ENCODE measurements around the gene ASF1B. TPM values are rescaled to one million over a fixed set of nuclear protein-coding genes. Genes with fewer than 3 reads are reported as not detected.

The ASF1B gene
- total RNA-seq, 1 experiment from 2014 or later: 78.1 TPM

- Histone ChIP-seq H3K27me3 (ENCODE audit: insufficient read depth, low read length) (no peaks in the 10 kb centered on the region), H3K9me2 (ENCODE audit: insufficient read depth) (no peaks in the 10 kb centered on the region), H3K9me3 (ENCODE audit: control insufficient read depth in 1 of 2, insufficient read depth in 1 of 2, low read depth in 1 of 2, low read length in 2 of 2) (no peaks in the 10 kb centered on the region), H3K36me3 (ENCODE audit: control insufficient read depth in 1 of 2, insufficient read depth in 2 of 2, low read length in 2 of 2) (peaks cover 34 to 41% of the 10 kb centered on the region in 2 experiments; a peak in 3 of 4 replicates), H3K4me3 (replicated peaks in 1 of 2; ENCODE audit: low read depth in 1 of 2, low read length in 2 of 2) (no peak overlapping the region), H3K4me1 (ENCODE audit: control insufficient read depth in 1 of 2, insufficient read depth in 2 of 2, low read length in 2 of 2) (no peaks in the 10 kb centered on the region), H2AFZ (ENCODE audit: low read depth, low read length, poor library complexity, severe bottlenecking) (no peak overlapping the region), H3K9ac (ENCODE audit: low read length) (no peak overlapping the region), H3K4me2 (ENCODE audit: low read length) (no peak overlapping the region), H4K20me1 (ENCODE audit: insufficient read depth) (no peaks in the 10 kb centered on the region), H3K27ac (ENCODE audit: low read depth, low read length) (no peak overlapping the region), H3K79me2 (ENCODE audit: insufficient read depth, low read length) (no peaks in the 10 kb centered on the region)
- ChIA-PET POLR2A (no interaction called here), CTCF (no interaction called here), RAD21 (ENCODE audit: low non-redundant PET in 1 of 2, low total read pairs in 2 of 2, uncharacterized antibody in 2 of 2, unreplicated experiment in 2 of 2) (no interaction called here)
- no TSS peak for BruUV-seq (replicated peaks)
- intact Hi-C loops (cut with micrococcal nuclease): no loop called here
- TF ChIP-seq ELF1 (IDR thresholded peaks at IDR 0.05; ENCODE audit: borderline replicate concordance, low read depth) (no peak), CEBPB (IDR thresholded peaks at IDR 0.05; ENCODE audit: low read depth) (no peak), ZNF274 (IDR thresholded peaks at IDR 0.05; ENCODE audit: low read depth, low read length) (no peak), CBX3 (IDR thresholded peaks at IDR 0.05; ENCODE audit: low read depth) (no peak), EGR1 (IDR thresholded peaks at IDR 0.05; ENCODE audit: low read depth) (no peak)
- no peak for ATAC-seq
- no peak for DNase-seq (ENCODE audit: low read depth, low spot score)
Measured at GRCh38 chr19:14158276-14159023, 22.1 kb upstream of the ASF1B start.

- Histone ChIP-seq H4K20me1 (ENCODE audit: insufficient read depth) (no peaks in the 10 kb centered on the region), H3K9me2 (ENCODE audit: insufficient read depth) (no peaks in the 10 kb centered on the region), H3K4me1 (ENCODE audit: control insufficient read depth in 1 of 2, insufficient read depth in 2 of 2, low read length in 2 of 2) (no peaks in the 10 kb centered on the region), H3K36me3 (ENCODE audit: control insufficient read depth in 1 of 2, insufficient read depth in 2 of 2, low read length in 2 of 2) (peaks cover 46% of the 10 kb centered on the region in 2 experiments), H3K27ac (ENCODE audit: low read depth, low read length) (no peak overlapping the region), H3K4me2 (ENCODE audit: low read length) (no peak overlapping the region), H3K4me3 (replicated peaks in 1 of 2; ENCODE audit: low read depth in 1 of 2, low read length in 2 of 2) (no peak overlapping the region), H3K79me2 (ENCODE audit: insufficient read depth, low read length) (no peaks in the 10 kb centered on the region), H3K9ac (ENCODE audit: low read length) (no peak overlapping the region), H2AFZ (ENCODE audit: low read depth, low read length, poor library complexity, severe bottlenecking) (no peak overlapping the region), H3K27me3 (ENCODE audit: insufficient read depth, low read length) (no peaks in the 10 kb centered on the region), H3K9me3 (ENCODE audit: control insufficient read depth in 1 of 2, insufficient read depth in 1 of 2, low read depth in 1 of 2, low read length in 2 of 2) (no peaks in the 10 kb centered on the region)
- ATAC-seq (no peak), DNase-seq (ENCODE audit: low read depth, low spot score) (no peak)
- ChIA-PET POLR2A (no interaction called here), RAD21 (ENCODE audit: low non-redundant PET in 1 of 2, low total read pairs in 2 of 2, uncharacterized antibody in 2 of 2, unreplicated experiment in 2 of 2) (no interaction called here), CTCF (no interaction called here)
- no TSS peak for BruUV-seq (replicated peaks)
- TF ChIP-seq POLR2AphosphoS5 (IDR thresholded peaks at IDR 0.05; ENCODE audit: low read depth, low read length) (no peak), ELF1 (IDR thresholded peaks at IDR 0.05; ENCODE audit: borderline replicate concordance, low read depth) (no peak), EGR1 (IDR thresholded peaks at IDR 0.05; ENCODE audit: low read depth) (no peak), CEBPB (IDR thresholded peaks at IDR 0.05; ENCODE audit: low read depth) (no peak), YY1 (IDR thresholded peaks at IDR 0.05; ENCODE audit: extremely low read depth, insufficient replicate concordance, low read depth, low read length) (no peak), ZFX (IDR thresholded peaks at IDR 0.05) (no peak), SIN3A (IDR thresholded peaks at IDR 0.05; ENCODE audit: low read depth) (no peak), ZNF274 (IDR thresholded peaks at IDR 0.05; ENCODE audit: low read depth, low read length) (no peak), SRF (IDR thresholded peaks at IDR 0.05; ENCODE audit: low read depth) (no peak), EZH2 (IDR thresholded peaks at IDR 0.05) (no peak), TCF7L2 (IDR thresholded peaks at IDR 0.05; ENCODE audit: borderline replicate concordance, extremely low read depth, insufficient read depth, insufficient read length) (no peak)
- TF ChIP-seq, protein P1, sequence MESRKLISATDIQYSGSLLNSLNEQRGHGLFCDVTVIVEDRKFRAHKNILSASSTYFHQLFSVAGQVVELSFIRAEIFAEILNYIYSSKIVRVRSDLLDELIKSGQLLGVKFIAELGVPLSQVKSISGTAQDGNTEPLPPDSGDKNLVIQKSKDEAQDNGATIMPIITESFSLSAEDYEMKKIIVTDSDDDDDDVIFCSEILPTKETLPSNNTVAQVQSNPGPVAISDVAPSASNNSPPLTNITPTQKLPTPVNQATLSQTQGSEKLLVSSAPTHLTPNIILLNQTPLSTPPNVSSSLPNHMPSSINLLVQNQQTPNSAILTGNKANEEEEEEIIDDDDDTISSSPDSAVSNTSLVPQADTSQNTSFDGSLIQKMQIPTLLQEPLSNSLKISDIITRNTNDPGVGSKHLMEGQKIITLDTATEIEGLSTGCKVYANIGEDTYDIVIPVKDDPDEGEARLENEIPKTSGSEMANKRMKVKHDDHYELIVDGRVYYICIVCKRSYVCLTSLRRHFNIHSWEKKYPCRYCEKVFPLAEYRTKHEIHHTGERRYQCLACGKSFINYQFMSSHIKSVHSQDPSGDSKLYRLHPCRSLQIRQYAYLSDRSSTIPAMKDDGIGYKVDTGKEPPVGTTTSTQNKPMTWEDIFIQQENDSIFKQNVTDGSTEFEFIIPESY (IDR thresholded peaks at IDR 0.05; ENCODE audit: extremely low read depth, insufficient replicate concordance, low read length): no peak
- TF ChIP-seq, protein P2, sequence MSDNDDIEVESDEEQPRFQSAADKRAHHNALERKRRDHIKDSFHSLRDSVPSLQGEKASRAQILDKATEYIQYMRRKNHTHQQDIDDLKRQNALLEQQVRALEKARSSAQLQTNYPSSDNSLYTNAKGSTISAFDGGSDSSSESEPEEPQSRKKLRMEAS (IDR thresholded peaks at IDR 0.05): no peak
- intact Hi-C loops (cut with micrococcal nuclease): no loop called here
Measured at GRCh38 chr19:14156971-14157717, 20.8 kb upstream of the ASF1B start.

Data from HCT116 (cell line).